Heart right ventricle (tissue), 16 donors: ENCODE measurements around the gene TMEFF1. TPM values are rescaled to one million over a fixed set of nuclear protein-coding genes. Genes with fewer than 3 reads are reported as not detected.
"Not testable (repeated sequence)": the region's sequence is repeated elsewhere in the genome, so short reads cannot be mapped to it uniquely, and the experiment has no call there.

Source experiments
- ATAC-seq, 8 donors: fragments of 200-7000 bp; cut with Tn5 transposase; one replicate each; pipeline ENCODE4 v1.9.1; 2020; ENCODE audit warnings: mild to moderate bottlenecking in 8 of 8, moderate library complexity in 8 of 8, moderate number of reproducible peaks in 1 of 8
- DNase-seq, 2 donors: peaks; one replicate each; pipeline ENCODE4 v3.0.0-alpha.2; 2020
- H3K27ac ChIP-seq, 10 donors: fragments of 200-600 bp; sonication (generic) in 2 of 10; one replicate each; pipeline versions ENCODE4 v1.5.0 to v1.8.0; 2020 to 2022; ENCODE audit warnings: mild to moderate bottlenecking in 3 of 10
- H3K27me3 ChIP-seq, 7 donors: fragments of 200-600 bp; one replicate each; pipeline ENCODE4 v1.8.0; 2021 to 2022; ENCODE audit warnings: mild to moderate bottlenecking in 2 of 7
- H3K36me3 ChIP-seq, 9 donors: fragments of 200-600 bp; sonication (generic) in 1 of 9; one replicate each; pipeline versions ENCODE4 v1.5.0 to v1.8.0; 2020 to 2022; ENCODE audit warnings: mild to moderate bottlenecking in 2 of 9
- H3K4me1 ChIP-seq, 9 donors: fragments of 200-600 bp; sonication (generic) in 1 of 9; one replicate each; pipeline versions ENCODE4 v1.5.0 to v1.8.0; 2020 to 2022; ENCODE audit warnings: mild to moderate bottlenecking in 4 of 9
- H3K4me3 ChIP-seq, 10 donors: fragments of 200-600 bp; sonication (generic) in 2 of 10; one replicate each; pipeline versions ENCODE4 v1.5.0 to v1.8.0; 2020 to 2022; ENCODE audit warnings: mild to moderate bottlenecking in 7 of 10, moderate library complexity in 2 of 10
- H3K9me3 ChIP-seq, 11 donors: fragments of 200-600 bp in 10 of 11; sonication (generic) in 2 of 11; one replicate each; pipeline versions ENCODE4 v1.5.0 to v1.8.0; 2013 to 2022; ENCODE audit warnings: mild to moderate bottlenecking in 2 of 11, control low read depth in 1 of 11, moderate library complexity in 1 of 11
- WGBS, 2 donors: extraction: QIAGEN DNeasy Blood & Tissue Kit; methylation state at CpG; one replicate each; pipeline ENCODE4 v1.1.7; 2013; ENCODE audit warnings: inconsistent platforms in 1 of 2; 5-methylcytosine and 5-hydroxymethylcytosine counted together
- intact Hi-C, 10 donors: fragments of 100-400 bp; cut with DNase I; formaldehyde crosslinking; loops; one replicate each; pipeline versions ENCODE4 v1.11.1 to v1.14.2; 2022
- polyA plus RNA-seq, 2 donors: library from polyadenylated mRNA; stranded (reverse); fragments of 200-250 nt; gene quantifications; one replicate each; pipeline ENCODE4 v1.2.3, GENCODE V29; 2013
- total RNA-seq, 10 donors: library from RNA; stranded (reverse); fragmentation: NEBNext Ultra II Directional in 3 of 10; extraction: Animal tissue kit (Norgen Biotek cat#: 25700) in 3 of 10; gene quantifications; one replicate each; pipeline versions ENCODE4 v1.2.1 to v1.2.4, GENCODE V29; 2021 to 2023
- TF ChIP-seq, protein P1 (sequence below), 9 donors: fragments of 200-600 bp; sonication (generic) in 2 of 9; IDR thresholded peaks; one replicate each; pipeline versions ENCODE4 v1.5.0 to v1.8.0; 2021 to 2022; ENCODE audit warnings: antibody characterized with exemption in 9 of 9, mild to moderate bottlenecking in 5 of 9, moderate library complexity in 1 of 9
- donor health status: Arrhythmogenic right ventricular cardiomyopathy.
- donor health status: ischemic (EF 13 %, LVEDD 7.1; RV severe dilation, severe dysfunction).
- donor health status: healthy with polysubstance abuse.
- donor health status: DM: no; HTN: yes; CAD: no.
- donor health status: DM: no; HTN: no; CAD: no.
- donor health status: ischemic (EF 25% LVEDD 6.9; RV normal size, moderate dysfunction).
- donor health status: ischemic (EF 25% LVEDD 5.7; RV mildly dilated, moderate dysfunction).
- donor health status: healthy.
- donor health status: DM: yes; HTN: yes; CAD: no.
- donor health status: Ischemic cardiomyopathy.
- donor health status: ischemic (EF 35%, LVEDD 5.7; RV mildly dilated, moderate dysfunction).
- donor health status: nonischemic (EF 11% LVEDD 7.7; RV severe dilation, severe dysfunction).
- donor health status: DM: yes; HTN: yes; CAD: no.
- donor health status: PGD.
- donor health status: ischemic (EF 29% LVEDD 5.4; RV normal size, mild dysfunction).
- donor health status: nonischemic (EF 23%, LVEDD 6.1; RV moderate dilation, normal function).

TMEFF1 gene
- total and polyA plus RNA-seq, 12 donors = 0.03 to 0.60 (median 0.18) TPM; not detected in 7

- ATAC-seq (no peak), DNase-seq (no peak)
- no peaks in the 10 kb centered on the region for H3K4me1 ChIP-seq
- H3K4me3 ChIP-seq = no peak overlapping the region
- H3K27me3 ChIP-seq = no peaks in the 10 kb centered on the region
- no peaks in the 10 kb centered on the region for H3K36me3 ChIP-seq
- TF ChIP-seq, protein P1, sequence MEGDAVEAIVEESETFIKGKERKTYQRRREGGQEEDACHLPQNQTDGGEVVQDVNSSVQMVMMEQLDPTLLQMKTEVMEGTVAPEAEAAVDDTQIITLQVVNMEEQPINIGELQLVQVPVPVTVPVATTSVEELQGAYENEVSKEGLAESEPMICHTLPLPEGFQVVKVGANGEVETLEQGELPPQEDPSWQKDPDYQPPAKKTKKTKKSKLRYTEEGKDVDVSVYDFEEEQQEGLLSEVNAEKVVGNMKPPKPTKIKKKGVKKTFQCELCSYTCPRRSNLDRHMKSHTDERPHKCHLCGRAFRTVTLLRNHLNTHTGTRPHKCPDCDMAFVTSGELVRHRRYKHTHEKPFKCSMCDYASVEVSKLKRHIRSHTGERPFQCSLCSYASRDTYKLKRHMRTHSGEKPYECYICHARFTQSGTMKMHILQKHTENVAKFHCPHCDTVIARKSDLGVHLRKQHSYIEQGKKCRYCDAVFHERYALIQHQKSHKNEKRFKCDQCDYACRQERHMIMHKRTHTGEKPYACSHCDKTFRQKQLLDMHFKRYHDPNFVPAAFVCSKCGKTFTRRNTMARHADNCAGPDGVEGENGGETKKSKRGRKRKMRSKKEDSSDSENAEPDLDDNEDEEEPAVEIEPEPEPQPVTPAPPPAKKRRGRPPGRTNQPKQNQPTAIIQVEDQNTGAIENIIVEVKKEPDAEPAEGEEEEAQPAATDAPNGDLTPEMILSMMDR (IDR thresholded peaks at IDR 0.05) = no peak
- intact Hi-C loops = loop anchor here in 3 of 10 donors (10.0 kb wide), 1 partner anchor 54 kb away; no protein-coding TSS in a partner anchor
- WGBS, 2 donors = 97 to 98% methylated on average over 1 of the region's 1 CpG
- no peaks in the 10 kb centered on the region for H3K9me3 ChIP-seq
- no peak overlapping the region for H3K27ac ChIP-seq
Measured at GRCh38 chr9:100511205-100511604, 38.3 kb downstream of the TMEFF1 start.

- Histone ChIP-seq H3K4me3 (no peak overlapping the region), H3K4me1 (no peaks in the 10 kb centered on the region), H3K36me3 (no peaks in the 10 kb centered on the region), H3K27me3 (no peaks in the 10 kb centered on the region), H3K9me3 (no peaks in the 10 kb centered on the region), H3K27ac (no peak overlapping the region)
- TF ChIP-seq, protein P1 (IDR thresholded peaks at IDR 0.05) = no peak
- intact Hi-C loops = loop anchor here in 3 of 10 donors (10.0 kb wide), 1 partner anchor 49 kb away; no protein-coding TSS in a partner anchor
- 79 to 82% methylated on average over 6 of the region's 6 CpGs for WGBS, 2 donors
- DNase-seq (no peak), ATAC-seq (no peak)
Measured at GRCh38 chr9:100515578-100516494, 42.9 kb downstream of the TMEFF1 start.

DNA sequence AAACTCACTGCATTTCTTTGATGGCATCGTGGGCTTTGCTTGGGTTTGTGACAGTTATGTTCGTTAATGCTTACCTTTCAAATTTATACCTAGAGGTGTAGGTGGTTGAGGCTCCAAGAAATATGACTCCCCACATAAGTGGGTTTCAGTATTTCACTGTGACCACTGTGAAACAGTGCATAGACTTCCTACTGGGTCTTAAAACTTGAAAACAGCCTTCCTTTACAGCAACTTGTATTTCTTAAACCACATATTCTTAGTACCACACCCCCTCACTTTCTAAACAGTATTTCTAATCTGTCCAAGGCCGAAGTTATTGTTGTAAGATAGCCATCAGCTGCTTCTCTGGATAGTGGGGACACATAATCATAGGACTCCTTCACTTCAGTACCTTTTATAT is 48.3 kb downstream of the TMEFF1 start:
- H3K27ac ChIP-seq = no peak overlapping the region
- no peak overlapping the region for H3K4me3 ChIP-seq
- intact Hi-C loops = no loop called here
- TF ChIP-seq, protein P1 (IDR thresholded peaks at IDR 0.05) = no peak
- DNase-seq = no peak
- H3K4me1 ChIP-seq = no peaks in the 10 kb centered on the region
- no peaks in the 10 kb centered on the region for H3K36me3 ChIP-seq
- whole genome bisulfite sequencing, 2 donors = 77 to 80% methylated on average over 3 of the region's 3 CpGs
- no peaks in the 10 kb centered on the region for H3K9me3 ChIP-seq
- ATAC-seq = no peak
- no peaks in the 10 kb centered on the region for H3K27me3 ChIP-seq

DNA sequence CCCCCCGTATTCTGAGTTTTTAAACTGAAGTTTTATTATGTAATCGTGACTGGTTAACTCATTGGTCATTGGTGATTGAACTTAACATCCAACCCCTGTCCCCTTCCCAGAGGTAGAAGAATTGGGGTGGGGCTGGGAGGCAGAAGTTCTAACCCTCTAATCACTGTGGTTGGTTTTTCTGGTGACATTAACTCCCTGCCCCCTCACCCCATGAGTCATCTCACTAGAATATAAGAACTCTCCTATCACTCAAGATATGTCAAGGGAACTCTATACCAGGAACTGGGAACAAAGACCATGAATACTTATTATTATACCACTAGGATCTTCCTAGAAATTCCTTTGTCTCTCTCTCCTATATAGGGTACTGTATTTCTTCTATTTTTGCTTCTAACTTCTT is 52.6 kb downstream of the TMEFF1 start:
- Histone ChIP-seq H3K4me3 (no peak overlapping the region), H3K27ac (no peak overlapping the region), H3K4me1 (no peaks in the 10 kb centered on the region), H3K9me3 (no peaks in the 10 kb centered on the region), H3K36me3 (no peaks in the 10 kb centered on the region), H3K27me3 (no peaks in the 10 kb centered on the region)
- no peak for DNase-seq
- 91 to 97% methylated on average over 2 of the region's 2 CpGs for WGBS, 2 donors
- intact Hi-C loops = no loop called here
- ATAC-seq = no peak
- TF ChIP-seq, protein P1 (IDR thresholded peaks at IDR 0.05) = no peak

DNA sequence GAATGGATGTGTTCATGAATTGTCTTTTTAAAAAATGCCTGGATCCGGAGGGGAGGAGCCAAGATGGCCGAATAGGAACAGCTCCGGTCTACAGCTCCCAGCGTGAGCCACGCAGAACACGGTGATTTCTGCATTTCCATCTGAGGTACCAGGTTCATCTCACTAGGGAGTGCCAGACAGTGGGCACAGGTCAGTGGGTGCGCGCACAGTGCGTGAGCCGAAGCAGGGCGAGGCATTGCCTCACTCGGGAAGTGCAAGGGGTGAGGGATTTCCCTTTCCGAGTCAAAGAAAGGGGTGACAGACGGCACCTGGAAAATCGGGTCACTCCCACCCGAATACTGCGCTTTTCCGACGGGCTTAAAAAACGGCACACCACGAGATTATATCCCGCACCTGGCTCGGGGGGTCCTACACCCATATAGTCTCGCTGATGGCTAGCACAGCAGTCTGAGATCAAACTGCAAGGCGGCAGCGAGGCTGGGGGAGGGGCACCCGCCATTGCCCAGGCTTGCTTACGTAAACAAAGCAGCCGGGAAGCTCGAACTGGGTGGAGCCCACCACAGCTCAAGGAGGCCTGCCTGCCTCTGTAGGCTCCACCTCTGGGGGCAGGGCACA is 54.3 kb downstream of the TMEFF1 start:
- intact Hi-C loops, H3K27ac ChIP-seq, ATAC-seq, H3K36me3 ChIP-seq, H3K4me1 ChIP-seq, DNase-seq, H3K9me3 ChIP-seq, H3K4me3 ChIP-seq, H3K27me3 ChIP-seq: not testable (repeated sequence)
- WGBS, 2 donors = 93 to 95% methylated on average over 27 to 30 of the region's 30 CpGs
